ENCODE results near the gene PRSS2. TPM values are rescaled to one million over a fixed set of nuclear protein-coding genes. Genes with fewer than 3 reads are reported as not detected.

PRSS2 gene
- total RNA-seq, 1 experiment from 2014 or later, result not detected

- H3K27me3 ChIP-seq (replicated peaks; ENCODE audit: insufficient read depth, low read depth, low read length, poor library complexity), result peaks cover 36% of the 10 kb centered on the region
- CTCF ChIA-PET, result no interaction called here
- no peaks in the 10 kb centered on the region for H3K9me3 ChIP-seq (ENCODE audit: low read depth, low read length, poor library complexity, severe bottlenecking)
- no TSS peak for BruUV-seq (replicated peaks)
- no peaks in the 10 kb centered on the region for H3K36me3 ChIP-seq (ENCODE audit: insufficient read depth, low read length, poor library complexity, severe bottlenecking)
- DNase-seq (ENCODE audit: low spot score), result no peak
- H3K4me1 ChIP-seq (ENCODE audit: insufficient read depth, low read length, poor library complexity, severe bottlenecking), result no peaks in the 10 kb centered on the region
- intact Hi-C loops (cut with micrococcal nuclease; ENCODE audit: unreplicated experiment), result no loop called here
- TF ChIP-seq EZH2 (IDR thresholded peaks at IDR 0.05; ENCODE audit: borderline replicate concordance, low read depth, low read length, poor library complexity, severe bottlenecking) (no peak), CTCF (conservative IDR thresholded peaks at IDR 0.05; ENCODE audit: low read depth, low read length) (no peak)
- POLR2A ChIA-PET (ENCODE audit: low non-redundant PET), result no interaction called here
- no peak overlapping the region for H3K27ac ChIP-seq (ENCODE audit: low read depth, low read length, poor library complexity, severe bottlenecking)
- no peak overlapping the region for H3K4me3 ChIP-seq (ENCODE audit: low read depth, low read length, poor library complexity, severe bottlenecking)
These were observed 19.3 kb downstream of the PRSS2 start for GRCh38 chr7:142790056-142790455.

- no peaks in the 10 kb centered on the region for H3K9me3 ChIP-seq (ENCODE audit: low read depth, low read length, poor library complexity, severe bottlenecking)
- no peak overlapping the region for H3K27ac ChIP-seq (ENCODE audit: low read depth, low read length, poor library complexity, severe bottlenecking)
- ChIA-PET CTCF (no interaction called here), POLR2A (ENCODE audit: low non-redundant PET) (no interaction called here)
- peaks cover 41% of the 10 kb centered on the region for H3K27me3 ChIP-seq (replicated peaks; ENCODE audit: insufficient read depth, low read depth, low read length, poor library complexity)
- H3K4me1 ChIP-seq (ENCODE audit: insufficient read depth, low read length, poor library complexity, severe bottlenecking), result no peaks in the 10 kb centered on the region
- TF ChIP-seq EZH2 (IDR thresholded peaks at IDR 0.05; ENCODE audit: borderline replicate concordance, low read depth, low read length, poor library complexity, severe bottlenecking) (no peak), CTCF (conservative IDR thresholded peaks at IDR 0.05; ENCODE audit: low read depth, low read length) (no peak)
- DNase-seq (ENCODE audit: low spot score), result no peak
- no TSS peak for BruUV-seq (replicated peaks)
- H3K36me3 ChIP-seq (ENCODE audit: insufficient read depth, low read length, poor library complexity, severe bottlenecking), result no peaks in the 10 kb centered on the region
- H3K4me3 ChIP-seq (ENCODE audit: low read depth, low read length, poor library complexity, severe bottlenecking), result no peak overlapping the region
- intact Hi-C loops (cut with micrococcal nuclease; ENCODE audit: unreplicated experiment), result no loop called here
These were observed 19.8 kb downstream of the PRSS2 start for GRCh38 chr7:142790555-142790954.

- POLR2A ChIA-PET (ENCODE audit: low non-redundant PET), result no interaction called here
- CTCF ChIA-PET, result no interaction called here
- no peaks in the 10 kb centered on the region for H3K4me1 ChIP-seq (ENCODE audit: insufficient read depth, low read length, poor library complexity, severe bottlenecking)
- no peaks in the 10 kb centered on the region for H3K36me3 ChIP-seq (ENCODE audit: insufficient read depth, low read length, poor library complexity, severe bottlenecking)
- no peak overlapping the region for H3K27ac ChIP-seq (ENCODE audit: low read depth, low read length, poor library complexity, severe bottlenecking)
- TF ChIP-seq CTCF (conservative IDR thresholded peaks at IDR 0.05; ENCODE audit: low read depth, low read length) (no peak), EZH2 (IDR thresholded peaks at IDR 0.05; ENCODE audit: borderline replicate concordance, low read depth, low read length, poor library complexity, severe bottlenecking) (no peak)
- peaks cover 51% of the 10 kb centered on the region for H3K27me3 ChIP-seq (replicated peaks; ENCODE audit: insufficient read depth, low read depth, low read length, poor library complexity)
- no TSS peak for BruUV-seq (replicated peaks)
- no peak for DNase-seq (ENCODE audit: low spot score)
- no peaks in the 10 kb centered on the region for H3K9me3 ChIP-seq (ENCODE audit: low read depth, low read length, poor library complexity, severe bottlenecking)
- intact Hi-C loops (cut with micrococcal nuclease; ENCODE audit: unreplicated experiment), result no loop called here
- no peak overlapping the region for H3K4me3 ChIP-seq (ENCODE audit: low read depth, low read length, poor library complexity, severe bottlenecking)
These were observed 20.7 kb downstream of the PRSS2 start for GRCh38 chr7:142791502-142791901.
